ENCODE results near the gene GIMD1.

DNA sequence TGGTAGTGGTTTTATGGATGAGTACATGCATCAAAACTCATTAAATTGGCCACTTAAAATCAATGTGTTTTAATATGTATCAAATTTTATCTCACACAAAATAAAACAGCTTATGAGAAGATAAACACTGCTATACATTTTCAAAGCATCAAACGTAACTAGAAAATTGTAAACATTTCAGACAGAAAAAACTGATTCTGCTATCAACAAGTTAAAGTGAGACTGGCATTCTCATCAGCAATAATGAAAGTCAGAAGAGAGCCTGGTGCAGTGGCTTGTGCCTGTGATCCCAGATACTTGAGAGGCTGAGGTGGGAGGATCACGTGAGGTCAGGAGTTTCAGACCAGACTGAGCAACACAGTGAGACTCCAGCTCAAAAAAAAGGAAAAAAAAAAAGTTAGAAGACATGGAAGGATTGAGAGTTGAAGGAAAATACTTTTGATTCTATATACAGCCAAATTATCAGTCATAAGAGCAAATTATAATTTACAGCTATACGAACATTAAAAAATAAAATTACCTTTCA, 55.5 kb downstream of the GIMD1 start:
- TF ChIP-seq, protein P1, sequence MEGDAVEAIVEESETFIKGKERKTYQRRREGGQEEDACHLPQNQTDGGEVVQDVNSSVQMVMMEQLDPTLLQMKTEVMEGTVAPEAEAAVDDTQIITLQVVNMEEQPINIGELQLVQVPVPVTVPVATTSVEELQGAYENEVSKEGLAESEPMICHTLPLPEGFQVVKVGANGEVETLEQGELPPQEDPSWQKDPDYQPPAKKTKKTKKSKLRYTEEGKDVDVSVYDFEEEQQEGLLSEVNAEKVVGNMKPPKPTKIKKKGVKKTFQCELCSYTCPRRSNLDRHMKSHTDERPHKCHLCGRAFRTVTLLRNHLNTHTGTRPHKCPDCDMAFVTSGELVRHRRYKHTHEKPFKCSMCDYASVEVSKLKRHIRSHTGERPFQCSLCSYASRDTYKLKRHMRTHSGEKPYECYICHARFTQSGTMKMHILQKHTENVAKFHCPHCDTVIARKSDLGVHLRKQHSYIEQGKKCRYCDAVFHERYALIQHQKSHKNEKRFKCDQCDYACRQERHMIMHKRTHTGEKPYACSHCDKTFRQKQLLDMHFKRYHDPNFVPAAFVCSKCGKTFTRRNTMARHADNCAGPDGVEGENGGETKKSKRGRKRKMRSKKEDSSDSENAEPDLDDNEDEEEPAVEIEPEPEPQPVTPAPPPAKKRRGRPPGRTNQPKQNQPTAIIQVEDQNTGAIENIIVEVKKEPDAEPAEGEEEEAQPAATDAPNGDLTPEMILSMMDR (IDR thresholded peaks at IDR 0.05; ENCODE audit: insufficient read depth, low read depth, low read length) = no peak
- TF ChIP-seq EZH2 (IDR thresholded peaks at IDR 0.05; ENCODE audit: insufficient read depth, low read length) = no peak
